ENCODE measurements around the gene SCLT1. TPM values are rescaled to one million over a fixed set of nuclear protein-coding genes. Genes with fewer than 3 reads are reported as not detected.

The SCLT1 gene
- total and polyA plus RNA-seq, 2 donors (not counting 1 experiment from before 2014, with no cell fraction given) = 3.5 to 27.2 TPM

DNA sequence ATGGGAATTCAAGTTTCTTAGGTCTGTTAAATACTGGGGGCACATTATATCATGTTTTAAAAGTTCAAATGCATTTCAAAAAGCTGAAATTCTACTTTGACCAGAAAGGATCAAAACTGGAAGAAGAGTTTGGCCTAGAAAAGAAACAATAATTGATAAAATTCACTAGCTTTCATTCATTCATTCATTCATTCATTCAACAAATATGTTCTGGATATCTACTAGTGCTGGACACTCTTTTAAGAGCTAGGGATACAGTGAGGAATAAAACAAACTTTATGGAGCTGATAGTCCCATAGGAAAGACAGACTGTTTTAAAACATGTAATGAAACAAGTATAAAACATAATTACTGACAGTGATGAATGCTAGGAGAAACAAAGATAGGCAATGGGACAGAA is 177.8 kb downstream of the SCLT1 start:
- Histone ChIP-seq H3K9me3 (ENCODE audit: control extremely low read depth in 1 of 3, control insufficient read depth in 2 of 3, insufficient read depth in 1 of 3, low read length in 2 of 3) (no peaks in the 10 kb centered on the region), H4K20me1 (ENCODE audit: control insufficient read depth, insufficient read depth, low read length, poor library complexity, severe bottlenecking) (no peaks in the 10 kb centered on the region), H2AFZ (ENCODE audit: insufficient read depth, low read depth, low read length, poor library complexity, severe bottlenecking) (no peak overlapping the region), H3K27me3 (replicated peaks in 1 of 4; ENCODE audit: control extremely low read depth in 1 of 4, control insufficient read depth in 3 of 4, insufficient read depth in 4 of 4, low read length in 3 of 4) (no peaks in the 10 kb centered on the region), H3K4me3 (ENCODE audit: control extremely low read depth in 1 of 5, extremely low read depth in 1 of 5, insufficient read depth in 1 of 5, low read depth in 2 of 5, low read length in 4 of 5) (no peak overlapping the region), H3K27ac (ENCODE audit: low read length in 2 of 2) (no peak overlapping the region), H3K4me1 (ENCODE audit: control insufficient read depth in 2 of 2, insufficient read depth in 2 of 2, low read length in 2 of 2) (peaks cover 20 to 22% of the 10 kb centered on the region in 2 donors), H3K36me3 (replicated peaks in 1 of 2; ENCODE audit: control extremely low read depth in 1 of 2, control insufficient read depth in 1 of 2, extremely low read depth in 1 of 2, insufficient read depth in 2 of 2, low read length in 1 of 2) (no peaks in the 10 kb centered on the region), H3K4me2 (replicated peaks; ENCODE audit: low read depth, low read length, poor library complexity, severe bottlenecking) (no peak overlapping the region), H3K79me2 (ENCODE audit: control insufficient read depth, insufficient read depth, low read length) (no peaks in the 10 kb centered on the region), H3K9ac (ENCODE audit: low read length) (no peak overlapping the region)
- ChIA-PET CTCF (no interaction called here), POLR2A (no interaction called here)
- Mint-ChIP-seq H3K27ac (no peak overlapping the region), H3K9me3 (ENCODE audit: insufficient read depth) (no peaks in the 10 kb centered on the region), H3K4me3 (no peak overlapping the region), H3K27me3 (no peaks in the 10 kb centered on the region), H3K4me1 (peaks cover 28% of the 10 kb centered on the region)
- ATAC-seq (ENCODE audit: low read depth) (no peak), DNase-seq (no peak)
- TF ChIP-seq EZH2 (IDR thresholded peaks at IDR 0.05; ENCODE audit: borderline replicate concordance, insufficient read depth, low read depth, low read length, poor library complexity, severe bottlenecking) (no peak), CTCF (IDR thresholded peaks at IDR 0.05) (no peak)
- intact Hi-C loops (cut with micrococcal nuclease) = loop anchor here (5.0 kb wide), 1 partner anchor 177 kb away; the partner anchor contains the start of gene SCLT1

- no peak overlapping the region for H3K4me2 ChIP-seq (replicated peaks; ENCODE audit: low read depth, low read length, poor library complexity, severe bottlenecking)
Measured at GRCh38 chr4:128913228-128913627, 180.1 kb downstream of the SCLT1 start.

More at GRCh38 chr4:128913228-128913627, 180.1 kb downstream of the SCLT1 start:
- no peaks in the 10 kb centered on the region for H3K9me3 ChIP-seq (ENCODE audit: control extremely low read depth in 1 of 3, control insufficient read depth in 2 of 3, insufficient read depth in 1 of 3, low read length in 2 of 3)
- POLR2A ChIA-PET = no interaction called here
- intact Hi-C loops (cut with micrococcal nuclease) = no loop called here
- H3K36me3 ChIP-seq (replicated peaks in 1 of 2; ENCODE audit: control extremely low read depth in 1 of 2, control insufficient read depth in 1 of 2, extremely low read depth in 1 of 2, insufficient read depth in 2 of 2, low read length in 1 of 2) = no peaks in the 10 kb centered on the region
- ATAC-seq (ENCODE audit: low read depth) (no peak), DNase-seq (no peak)
- no peak overlapping the region for H2AFZ ChIP-seq (ENCODE audit: insufficient read depth, low read depth, low read length, poor library complexity, severe bottlenecking)
- H3K4me3 Mint-ChIP-seq = no peak overlapping the region
- H3K27ac Mint-ChIP-seq = no peak overlapping the region
- no peaks in the 10 kb centered on the region for H3K79me2 ChIP-seq (ENCODE audit: control insufficient read depth, insufficient read depth, low read length)
- no peaks in the 10 kb centered on the region for H3K9me3 Mint-ChIP-seq (ENCODE audit: insufficient read depth)
- no peaks in the 10 kb centered on the region for H4K20me1 ChIP-seq (ENCODE audit: control insufficient read depth, insufficient read depth, low read length, poor library complexity, severe bottlenecking)
- no peak for TF ChIP-seq CTCF (IDR thresholded peaks at IDR 0.05)
- TF ChIP-seq EZH2 (IDR thresholded peaks at IDR 0.05; ENCODE audit: borderline replicate concordance, insufficient read depth, low read depth, low read length, poor library complexity, severe bottlenecking) = no peak
- H3K27me3 Mint-ChIP-seq = no peaks in the 10 kb centered on the region
- no peak overlapping the region for H3K4me3 ChIP-seq (ENCODE audit: control extremely low read depth in 1 of 5, extremely low read depth in 1 of 5, insufficient read depth in 1 of 5, low read depth in 2 of 5, low read length in 4 of 5)
- H3K4me1 Mint-ChIP-seq = peaks cover 20% of the 10 kb centered on the region
- no peaks in the 10 kb centered on the region for H3K27me3 ChIP-seq (replicated peaks in 1 of 4; ENCODE audit: control extremely low read depth in 1 of 4, control insufficient read depth in 3 of 4, insufficient read depth in 4 of 4, low read length in 3 of 4)
- peaks cover 19 to 20% of the 10 kb centered on the region in 2 donors for H3K4me1 ChIP-seq (ENCODE audit: control insufficient read depth in 2 of 2, insufficient read depth in 2 of 2, low read length in 2 of 2)
- no CpG with 5 or more reads among the region's 1 CpG for WGBS (ENCODE audit: insufficient coverage)
- H3K27ac ChIP-seq (ENCODE audit: low read length in 2 of 2) = no peak overlapping the region
- CTCF ChIA-PET = no interaction called here
- H3K9ac ChIP-seq (ENCODE audit: low read length) = no peak overlapping the region

Measured in B cell (primary cell).